Ovary (tissue), 3 donors: Measurements from ENCODE around the gene MAN1C1.

ENCODE experiments used
- EP300 ChIP-seq: sonication (generic); formaldehyde crosslinking; IDR thresholded peaks from one replicate; pipeline ENCODE4 v1.6.1; 2017; ENCODE audit warnings: antibody characterized with exemption
- POLR2A ChIP-seq: fragments of 450-650 bp; IDR thresholded peaks from one replicate; pipeline ENCODE4 v1.6.1; 2017; ENCODE audit warnings: antibody characterized with exemption, mild to moderate bottlenecking, moderate library complexity
- TF ChIP-seq, protein P1 (sequence below), 3 donors: fragments of 450-650 bp in 2 of 3; fragments of 200-600 bp in 1 of 3; IDR thresholded peaks; one replicate each; pipeline versions ENCODE4 v1.5.1 to v1.8.0; 2016 to 2022; ENCODE audit warnings: antibody characterized with exemption in 3 of 3, mild to moderate bottlenecking in 1 of 3
- donor health status: DM: no; HTN: no; CAD: no.

DNA sequence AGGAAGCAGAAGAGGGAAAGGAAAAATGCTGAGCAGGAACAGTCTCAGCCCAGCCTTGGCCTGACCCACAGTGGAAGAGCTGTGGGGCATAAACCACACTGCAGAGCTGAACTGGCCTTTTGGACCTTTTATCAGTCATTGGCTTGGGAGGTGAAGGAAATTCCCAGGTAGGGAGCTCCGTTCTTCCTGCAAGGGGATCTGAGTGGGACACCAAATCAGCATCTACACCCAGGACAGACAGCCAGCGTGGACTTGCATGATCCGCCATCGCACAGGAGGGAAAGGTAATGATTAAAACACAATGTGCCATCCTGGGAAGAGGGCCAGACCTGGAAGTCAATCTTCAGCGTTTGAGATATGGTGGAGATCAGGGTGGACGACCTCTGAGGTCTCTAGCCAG is 202.0 kb downstream of the MAN1C1 start:
- TF ChIP-seq POLR2A (no peak), EP300 (no peak)
- TF ChIP-seq, protein P1, sequence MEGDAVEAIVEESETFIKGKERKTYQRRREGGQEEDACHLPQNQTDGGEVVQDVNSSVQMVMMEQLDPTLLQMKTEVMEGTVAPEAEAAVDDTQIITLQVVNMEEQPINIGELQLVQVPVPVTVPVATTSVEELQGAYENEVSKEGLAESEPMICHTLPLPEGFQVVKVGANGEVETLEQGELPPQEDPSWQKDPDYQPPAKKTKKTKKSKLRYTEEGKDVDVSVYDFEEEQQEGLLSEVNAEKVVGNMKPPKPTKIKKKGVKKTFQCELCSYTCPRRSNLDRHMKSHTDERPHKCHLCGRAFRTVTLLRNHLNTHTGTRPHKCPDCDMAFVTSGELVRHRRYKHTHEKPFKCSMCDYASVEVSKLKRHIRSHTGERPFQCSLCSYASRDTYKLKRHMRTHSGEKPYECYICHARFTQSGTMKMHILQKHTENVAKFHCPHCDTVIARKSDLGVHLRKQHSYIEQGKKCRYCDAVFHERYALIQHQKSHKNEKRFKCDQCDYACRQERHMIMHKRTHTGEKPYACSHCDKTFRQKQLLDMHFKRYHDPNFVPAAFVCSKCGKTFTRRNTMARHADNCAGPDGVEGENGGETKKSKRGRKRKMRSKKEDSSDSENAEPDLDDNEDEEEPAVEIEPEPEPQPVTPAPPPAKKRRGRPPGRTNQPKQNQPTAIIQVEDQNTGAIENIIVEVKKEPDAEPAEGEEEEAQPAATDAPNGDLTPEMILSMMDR (IDR thresholded peaks at IDR 0.05), result no peak
